ENCODE results near the gene RPTOR. TPM values are rescaled to one million over a fixed set of nuclear protein-coding genes. Genes with fewer than 3 reads are reported as not detected.

RPTOR gene
- total RNA-seq, 1 experiment from 2014 or later = 58.0 TPM

DNA sequence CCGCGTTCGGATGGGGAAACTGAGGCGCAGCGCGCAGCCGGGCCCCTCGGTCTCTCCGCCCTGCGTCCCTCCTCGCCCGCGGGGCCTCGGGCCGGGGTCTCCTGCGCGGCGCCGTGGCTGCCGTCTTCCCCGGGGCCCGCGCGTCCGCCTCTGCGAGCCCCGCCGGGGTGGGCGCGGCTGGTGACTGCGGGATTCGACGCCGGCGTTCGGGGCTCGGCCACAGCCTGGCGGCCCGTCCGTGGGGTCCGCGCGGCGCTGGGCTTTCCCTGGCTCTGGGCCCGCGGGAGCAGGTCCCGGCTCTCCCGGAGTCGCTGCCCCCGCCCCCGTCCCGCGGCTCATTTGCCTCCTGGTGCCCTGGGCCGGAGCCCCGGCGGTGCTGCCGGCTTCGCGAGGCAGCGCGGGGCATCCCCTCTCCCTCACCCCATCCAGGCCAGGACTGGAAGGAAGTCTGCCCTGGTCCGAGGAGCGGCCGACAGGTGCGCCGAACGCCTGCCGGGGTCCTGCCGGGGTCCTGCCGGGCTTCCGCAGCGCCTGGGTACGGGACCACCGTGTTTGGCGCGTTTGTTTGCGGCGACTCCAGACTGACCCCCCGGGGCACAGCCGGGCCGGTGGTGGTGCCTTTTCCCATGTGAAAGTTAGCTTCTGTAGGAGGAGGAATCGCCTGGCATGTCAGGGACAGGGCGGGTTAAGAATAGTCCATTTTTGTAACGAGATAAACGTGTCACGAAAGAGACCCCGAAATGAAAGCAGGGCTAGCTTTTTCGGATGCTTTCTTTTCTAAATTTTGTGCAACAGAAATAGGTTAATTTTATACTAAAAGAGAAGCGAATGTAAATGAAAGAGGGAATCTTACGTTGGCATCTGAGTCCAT is 447.7 kb downstream of the RPTOR start:
- H3K27me3 ChIP-seq (ENCODE audit: control insufficient read depth, insufficient read depth, low read length) = no peaks in the 10 kb centered on the region
- H3K9me3 ChIP-seq (ENCODE audit: control insufficient read depth, insufficient read depth, low read depth, low read length) = no peaks in the 10 kb centered on the region
- ChIA-PET CTCF (interaction anchor here (0.5 kb wide), 1 partner anchor 687 kb away, joined by 3 read pairs; no protein-coding TSS in a partner anchor), POLR2A (interaction anchor here (0.7 kb wide), 1 partner anchor 868 kb away, joined by 3 read pairs; no protein-coding TSS in a partner anchor)
- intact Hi-C loops (cut with micrococcal nuclease; ENCODE audit: unreplicated experiment) (no loop called here), in situ Hi-C loops (cut with HindIII; ENCODE audit: low pct_unique_long_range_greater_than_20kb, low sequenced_read_pairs) (no loop called here)
- DNase-seq (ENCODE audit: low read depth, low spot score) = no peak
- H3K36me3 ChIP-seq (ENCODE audit: control insufficient read depth, insufficient read depth, low read length) = no peaks in the 10 kb centered on the region; the same call in 1 of the 2 replicates
- H3K4me3 ChIP-seq (ENCODE audit: low read depth in 2 of 2, low read length in 2 of 2) = peak overlapping the region; percentile 78 to 85
- peak overlapping the region; percentile 18; the same call in 1 of the 2 replicates for H3K27ac ChIP-seq (ENCODE audit: low read length)
- H3K4me1 ChIP-seq (ENCODE audit: control insufficient read depth, insufficient read depth, low read length) = peaks cover 29% of the 10 kb centered on the region
- TF ChIP-seq SIN3A (IDR thresholded peaks at IDR 0.05; ENCODE audit: borderline replicate concordance, insufficient read depth, low read depth, low read length) = no peak
- TF ChIP-seq, protein P1, sequence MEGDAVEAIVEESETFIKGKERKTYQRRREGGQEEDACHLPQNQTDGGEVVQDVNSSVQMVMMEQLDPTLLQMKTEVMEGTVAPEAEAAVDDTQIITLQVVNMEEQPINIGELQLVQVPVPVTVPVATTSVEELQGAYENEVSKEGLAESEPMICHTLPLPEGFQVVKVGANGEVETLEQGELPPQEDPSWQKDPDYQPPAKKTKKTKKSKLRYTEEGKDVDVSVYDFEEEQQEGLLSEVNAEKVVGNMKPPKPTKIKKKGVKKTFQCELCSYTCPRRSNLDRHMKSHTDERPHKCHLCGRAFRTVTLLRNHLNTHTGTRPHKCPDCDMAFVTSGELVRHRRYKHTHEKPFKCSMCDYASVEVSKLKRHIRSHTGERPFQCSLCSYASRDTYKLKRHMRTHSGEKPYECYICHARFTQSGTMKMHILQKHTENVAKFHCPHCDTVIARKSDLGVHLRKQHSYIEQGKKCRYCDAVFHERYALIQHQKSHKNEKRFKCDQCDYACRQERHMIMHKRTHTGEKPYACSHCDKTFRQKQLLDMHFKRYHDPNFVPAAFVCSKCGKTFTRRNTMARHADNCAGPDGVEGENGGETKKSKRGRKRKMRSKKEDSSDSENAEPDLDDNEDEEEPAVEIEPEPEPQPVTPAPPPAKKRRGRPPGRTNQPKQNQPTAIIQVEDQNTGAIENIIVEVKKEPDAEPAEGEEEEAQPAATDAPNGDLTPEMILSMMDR (IDR thresholded peaks at IDR 0.05) = no peak
- no TSS peak for BruUV-seq (replicated peaks)
- ATAC-seq = peak; percentile 17

DNA sequence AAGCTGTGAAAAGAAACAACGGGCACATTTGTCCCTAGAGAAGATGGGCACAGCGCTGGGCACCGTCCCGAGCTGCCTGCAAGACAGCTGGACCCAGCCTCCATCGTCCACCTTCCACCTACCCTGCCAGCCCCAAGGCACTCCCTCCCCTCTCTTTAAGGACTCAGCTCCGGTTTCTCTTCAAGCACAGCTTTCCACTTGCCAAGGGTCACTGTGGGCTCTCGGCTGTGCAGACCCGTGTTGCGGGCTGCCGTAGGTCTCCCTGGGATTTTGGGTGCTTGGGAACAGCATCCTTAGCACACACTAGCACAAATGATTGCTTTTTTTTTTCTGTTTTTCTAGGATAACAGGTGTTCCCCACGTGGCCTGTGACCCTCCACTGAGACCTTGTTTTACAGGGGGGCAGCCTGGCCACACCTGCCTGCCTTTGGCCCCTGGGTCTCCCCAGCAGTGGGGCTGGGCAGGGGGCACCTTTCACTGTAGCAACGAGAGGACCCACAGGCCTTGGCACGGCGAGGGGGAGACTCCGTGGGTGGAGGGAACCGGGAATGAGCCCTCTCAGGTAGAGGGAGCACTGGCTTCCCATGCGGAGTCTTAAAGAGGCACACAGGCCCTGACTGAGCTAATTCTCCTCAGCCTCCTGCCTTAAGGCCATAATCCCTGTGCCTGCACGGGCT is 448.4 kb downstream of the RPTOR start:
- H3K9me3 ChIP-seq (ENCODE audit: control insufficient read depth, insufficient read depth, low read depth, low read length) = no peaks in the 10 kb centered on the region
- ATAC-seq = no peak
- TSS peak; percentile 94 for BruUV-seq (replicated peaks)
- 0 out of 2 replicates have a peak overlapping the region, but pooled peaks have one; percentile 18 for H3K27ac ChIP-seq (ENCODE audit: low read length)
- in situ Hi-C loops (cut with HindIII; ENCODE audit: low pct_unique_long_range_greater_than_20kb, low sequenced_read_pairs) = no loop called here
- no peak for DNase-seq (ENCODE audit: low read depth, low spot score)
- H3K4me1 ChIP-seq (ENCODE audit: control insufficient read depth, insufficient read depth, low read length) = peaks cover 21% of the 10 kb centered on the region
- CTCF ChIA-PET = no interaction called here
- H3K27me3 ChIP-seq (ENCODE audit: control insufficient read depth, insufficient read depth, low read length) = no peaks in the 10 kb centered on the region
- no peaks in the 10 kb centered on the region; the same call in 1 of the 2 replicates for H3K36me3 ChIP-seq (ENCODE audit: control insufficient read depth, insufficient read depth, low read length)
- POLR2A ChIA-PET = interaction anchor here (0.7 kb wide), 1 partner anchor 869 kb away, joined by 3 read pairs; no protein-coding TSS in a partner anchor
- H3K4me3 ChIP-seq (ENCODE audit: low read depth in 2 of 2, low read length in 2 of 2) = peak overlapping the region; percentile 78 to 85
- TF ChIP-seq, protein P1 (IDR thresholded peaks at IDR 0.05) = no peak
- TF ChIP-seq POLR2AphosphoS5 (IDR thresholded peaks at IDR 0.05; ENCODE audit: low read depth, low read length) = no peak
- no peak for TF ChIP-seq SIN3A (IDR thresholded peaks at IDR 0.05; ENCODE audit: borderline replicate concordance, insufficient read depth, low read depth, low read length)
- TF ChIP-seq, protein P2, sequence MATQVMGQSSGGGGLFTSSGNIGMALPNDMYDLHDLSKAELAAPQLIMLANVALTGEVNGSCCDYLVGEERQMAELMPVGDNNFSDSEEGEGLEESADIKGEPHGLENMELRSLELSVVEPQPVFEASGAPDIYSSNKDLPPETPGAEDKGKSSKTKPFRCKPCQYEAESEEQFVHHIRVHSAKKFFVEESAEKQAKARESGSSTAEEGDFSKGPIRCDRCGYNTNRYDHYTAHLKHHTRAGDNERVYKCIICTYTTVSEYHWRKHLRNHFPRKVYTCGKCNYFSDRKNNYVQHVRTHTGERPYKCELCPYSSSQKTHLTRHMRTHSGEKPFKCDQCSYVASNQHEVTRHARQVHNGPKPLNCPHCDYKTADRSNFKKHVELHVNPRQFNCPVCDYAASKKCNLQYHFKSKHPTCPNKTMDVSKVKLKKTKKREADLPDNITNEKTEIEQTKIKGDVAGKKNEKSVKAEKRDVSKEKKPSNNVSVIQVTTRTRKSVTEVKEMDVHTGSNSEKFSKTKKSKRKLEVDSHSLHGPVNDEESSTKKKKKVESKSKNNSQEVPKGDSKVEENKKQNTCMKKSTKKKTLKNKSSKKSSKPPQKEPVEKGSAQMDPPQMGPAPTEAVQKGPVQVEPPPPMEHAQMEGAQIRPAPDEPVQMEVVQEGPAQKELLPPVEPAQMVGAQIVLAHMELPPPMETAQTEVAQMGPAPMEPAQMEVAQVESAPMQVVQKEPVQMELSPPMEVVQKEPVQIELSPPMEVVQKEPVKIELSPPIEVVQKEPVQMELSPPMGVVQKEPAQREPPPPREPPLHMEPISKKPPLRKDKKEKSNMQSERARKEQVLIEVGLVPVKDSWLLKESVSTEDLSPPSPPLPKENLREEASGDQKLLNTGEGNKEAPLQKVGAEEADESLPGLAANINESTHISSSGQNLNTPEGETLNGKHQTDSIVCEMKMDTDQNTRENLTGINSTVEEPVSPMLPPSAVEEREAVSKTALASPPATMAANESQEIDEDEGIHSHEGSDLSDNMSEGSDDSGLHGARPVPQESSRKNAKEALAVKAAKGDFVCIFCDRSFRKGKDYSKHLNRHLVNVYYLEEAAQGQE (IDR thresholded peaks at IDR 0.05; ENCODE audit: insufficient read depth in 1 of 2, low read depth in 2 of 2, low read length in 1 of 2) = no peak
- TF ChIP-seq TCF7L2 (IDR thresholded peaks at IDR 0.05; ENCODE audit: low read depth, low read length) = no peak
- intact Hi-C loops (cut with micrococcal nuclease; ENCODE audit: unreplicated experiment) = no loop called here
